ENCODE measurements around the gene NMT1. TPM values are rescaled to one million over a fixed set of nuclear protein-coding genes. Genes with fewer than 3 reads are reported as not detected.

The NMT1 gene
- total and polyA plus RNA-seq, 2 experiments from 2014 or later: 71.2 to 126 TPM

DNA sequence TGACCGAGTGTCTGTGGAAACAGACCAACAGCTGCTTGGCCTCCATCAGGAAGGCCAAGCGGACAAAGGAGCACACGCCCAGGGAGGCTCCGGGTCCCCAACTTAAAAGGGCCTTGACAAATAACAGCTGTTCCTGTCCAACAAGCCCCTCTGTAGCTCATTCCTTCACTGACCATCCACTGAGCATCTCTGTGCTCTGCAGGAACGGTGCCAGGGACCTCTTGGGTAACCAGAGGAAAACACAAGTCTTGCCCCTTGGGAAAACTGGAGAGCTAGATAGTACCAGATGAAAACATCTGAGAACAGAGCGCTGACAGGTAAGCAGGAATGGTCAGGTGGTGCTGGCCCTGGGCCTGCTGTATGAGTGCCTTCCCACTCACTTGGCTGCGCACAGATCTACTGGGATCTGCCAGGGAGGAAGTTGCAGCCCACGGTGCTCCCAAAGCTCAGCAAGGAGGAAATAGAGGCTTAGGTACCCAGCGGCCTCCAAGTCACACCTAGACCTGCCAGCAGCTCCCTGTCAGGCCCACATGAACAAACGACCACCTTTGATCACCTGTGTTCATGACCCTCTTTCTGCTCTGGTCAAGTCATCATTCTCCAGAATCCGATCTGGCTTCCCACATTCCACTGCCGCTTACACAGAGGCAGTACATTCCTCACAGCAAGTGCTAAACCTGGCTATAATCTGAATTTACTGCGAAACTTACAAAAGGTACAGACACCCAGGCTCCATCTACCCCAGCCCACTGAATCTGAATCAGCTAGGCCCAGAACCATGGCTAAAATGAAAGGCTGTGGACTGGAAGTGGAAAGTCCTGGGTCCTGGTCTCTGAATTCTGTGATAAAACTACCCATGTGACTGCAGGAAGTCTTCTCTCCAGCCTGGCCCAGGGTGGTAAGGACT lies 22.1 kb upstream of the NMT1 start:
- no peak for DNase-seq (ENCODE audit: low spot score)
- Histone ChIP-seq H3K27me3 (no peaks in the 10 kb centered on the region), H3K27ac (no peak overlapping the region), H3K9me2 (replicated peaks; ENCODE audit: insufficient read depth) (no peaks in the 10 kb centered on the region), H3K4me2 (no peak overlapping the region), H2AFZ (no peak overlapping the region), H3K36me3 (replicated peaks; ENCODE audit: insufficient read depth, low read depth) (no peaks in the 10 kb centered on the region), H3K9me3 (ENCODE audit: low read depth) (no peaks in the 10 kb centered on the region), H3K4me3 (no peak overlapping the region), H3K4me1 (ENCODE audit: insufficient read depth) (peaks cover 5% of the 10 kb centered on the region), H3K79me2 (peaks cover 73% of the 10 kb centered on the region), H4K20me1 (ENCODE audit: insufficient read depth, poor library complexity, severe bottlenecking) (peaks cover 9% of the 10 kb centered on the region)
- WGBS (ENCODE audit: low lambda C conversion rate, missing lambda C conversion rate): 78% methylated on average over 13 of the region's 13 CpGs
- no peak for TF ChIP-seq EZH2phosphoT487 (IDR thresholded peaks at IDR 0.05; ENCODE audit: low read depth, severe bottlenecking, unreplicated experiment)
- TF ChIP-seq, protein P1, sequence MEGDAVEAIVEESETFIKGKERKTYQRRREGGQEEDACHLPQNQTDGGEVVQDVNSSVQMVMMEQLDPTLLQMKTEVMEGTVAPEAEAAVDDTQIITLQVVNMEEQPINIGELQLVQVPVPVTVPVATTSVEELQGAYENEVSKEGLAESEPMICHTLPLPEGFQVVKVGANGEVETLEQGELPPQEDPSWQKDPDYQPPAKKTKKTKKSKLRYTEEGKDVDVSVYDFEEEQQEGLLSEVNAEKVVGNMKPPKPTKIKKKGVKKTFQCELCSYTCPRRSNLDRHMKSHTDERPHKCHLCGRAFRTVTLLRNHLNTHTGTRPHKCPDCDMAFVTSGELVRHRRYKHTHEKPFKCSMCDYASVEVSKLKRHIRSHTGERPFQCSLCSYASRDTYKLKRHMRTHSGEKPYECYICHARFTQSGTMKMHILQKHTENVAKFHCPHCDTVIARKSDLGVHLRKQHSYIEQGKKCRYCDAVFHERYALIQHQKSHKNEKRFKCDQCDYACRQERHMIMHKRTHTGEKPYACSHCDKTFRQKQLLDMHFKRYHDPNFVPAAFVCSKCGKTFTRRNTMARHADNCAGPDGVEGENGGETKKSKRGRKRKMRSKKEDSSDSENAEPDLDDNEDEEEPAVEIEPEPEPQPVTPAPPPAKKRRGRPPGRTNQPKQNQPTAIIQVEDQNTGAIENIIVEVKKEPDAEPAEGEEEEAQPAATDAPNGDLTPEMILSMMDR (IDR thresholded peaks at IDR 0.05; ENCODE audit: poor library complexity): no peak
- TF ChIP-seq EZH2 (IDR thresholded peaks at IDR 0.05; ENCODE audit: borderline replicate concordance): no peak

DNA sequence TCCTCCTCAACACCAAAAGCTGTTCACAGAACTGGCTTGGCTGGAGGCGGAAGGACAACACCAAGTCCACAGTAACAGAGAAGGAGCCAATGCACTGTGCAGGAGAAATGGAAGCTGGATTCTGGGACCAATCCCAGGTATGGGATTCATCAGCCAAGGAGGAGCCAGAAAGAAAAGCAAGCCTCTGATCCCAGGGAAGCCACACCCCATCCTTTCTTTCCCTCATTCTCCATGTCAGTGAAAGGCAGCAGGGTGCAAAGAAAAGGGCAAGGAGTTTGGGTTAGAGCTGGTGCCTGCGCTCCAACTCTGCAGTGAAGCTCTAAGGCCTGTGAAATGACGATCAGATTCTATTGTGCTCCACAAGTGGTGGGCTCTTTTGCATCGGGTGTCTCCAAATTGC lies 20.7 kb upstream of the NMT1 start:
- H3K4me2 ChIP-seq: no peak overlapping the region
- 78% methylated on average over 4 of the region's 4 CpGs for WGBS (ENCODE audit: low lambda C conversion rate, missing lambda C conversion rate)

GRCh38 chr17:45042346-45043120 lies 18.6 kb upstream of the NMT1 start:
- WGBS (ENCODE audit: low lambda C conversion rate, missing lambda C conversion rate): 83% methylated on average over 11 of the region's 11 CpGs
- Histone ChIP-seq H3K4me1 (ENCODE audit: insufficient read depth) (no peaks in the 10 kb centered on the region), H3K27ac (no peak overlapping the region), H3K9me3 (ENCODE audit: low read depth) (no peaks in the 10 kb centered on the region), H3K27me3 (no peaks in the 10 kb centered on the region), H3K79me2 (peaks cover 94% of the 10 kb centered on the region), H3K4me3 (no peak overlapping the region), H4K20me1 (ENCODE audit: insufficient read depth, poor library complexity, severe bottlenecking) (peaks cover 8% of the 10 kb centered on the region), H2AFZ (no peak overlapping the region), H3K36me3 (replicated peaks; ENCODE audit: insufficient read depth, low read depth) (no peaks in the 10 kb centered on the region), H3K4me2 (no peak overlapping the region), H3K9me2 (replicated peaks; ENCODE audit: insufficient read depth) (no peaks in the 10 kb centered on the region)
- DNase-seq (ENCODE audit: low spot score): no peak
- TF ChIP-seq EZH2 (IDR thresholded peaks at IDR 0.05; ENCODE audit: borderline replicate concordance) (no peak), EZH2phosphoT487 (IDR thresholded peaks at IDR 0.05; ENCODE audit: low read depth, severe bottlenecking, unreplicated experiment) (no peak)
- TF ChIP-seq, protein P1 (IDR thresholded peaks at IDR 0.05; ENCODE audit: poor library complexity): no peak

More for the DNA sequence above, 20.7 kb upstream of the NMT1 start:
- Histone ChIP-seq H3K9me2 (replicated peaks; ENCODE audit: insufficient read depth) (no peaks in the 10 kb centered on the region), H3K27ac (no peak overlapping the region), H3K4me1 (ENCODE audit: insufficient read depth) (peaks cover 5% of the 10 kb centered on the region), H2AFZ (no peak overlapping the region), H3K27me3 (no peaks in the 10 kb centered on the region), H3K9me3 (ENCODE audit: low read depth) (no peaks in the 10 kb centered on the region), H3K4me3 (no peak overlapping the region), H3K36me3 (replicated peaks; ENCODE audit: insufficient read depth, low read depth) (no peaks in the 10 kb centered on the region), H3K79me2 (peaks cover 87% of the 10 kb centered on the region), H4K20me1 (ENCODE audit: insufficient read depth, poor library complexity, severe bottlenecking) (peaks cover 11% of the 10 kb centered on the region)
- TF ChIP-seq, protein P1 (IDR thresholded peaks at IDR 0.05; ENCODE audit: poor library complexity): no peak
- no peak for DNase-seq (ENCODE audit: low spot score)
